H1 (cell line): Measurements from ENCODE around the gene HMG20A. TPM values are rescaled to one million over a fixed set of nuclear protein-coding genes. Genes with fewer than 3 reads are reported as not detected.

ENCODE experiments used
- CTCF ChIA-PET: fragments of 300-600 bp; sonication (Branson Sonifier 250); formaldehyde crosslinking; loops from one replicate; lab custom pipeline; 2021; ENCODE audit not compliant: partially characterized antibody; lab: Charles Lee
- POLR2A ChIA-PET: fragments of 300-600 bp; sonication (Branson Sonifier 250); formaldehyde crosslinking; loops from one replicate; lab custom pipeline; 2021; ENCODE audit warnings: inconsistent platforms; ENCODE audit not compliant: partially characterized antibody; lab: Charles Lee
- DNase-seq, 2 experiments: peaks; one replicate each; pipeline versions ENCODE4 v3.0.0 to v3.0.0-alpha.2; 2010 to 2022; ENCODE audit warnings: low spot score in 2 of 2, low read depth in 1 of 2, mixed read lengths in 1 of 2
- FAIRE-seq: peaks from 2 replicates; lab custom pipeline; 2011; peaks lifted over from hg19 to GRCh38; lab: Jason Lieb, UNC
- H2AFZ ChIP-seq: 2 replicates; pipeline ENCODE4 v1.8.1; 2012; ENCODE audit warnings: low read length, inconsistent platforms
- H2AK5ac ChIP-seq: 2 replicates; pipeline ENCODE4 v1.6.1; 2013; ENCODE audit warnings: low read depth, low read length
- H2BK120ac ChIP-seq: replicated peaks from 2 replicates; pipeline ENCODE3; 2013; ENCODE audit warnings: low read depth, low read length, inconsistent platforms
- H2BK12ac ChIP-seq: 2 replicates; pipeline ENCODE4 v1.6.1; 2013; ENCODE audit warnings: low read depth, low read length
- H2BK15ac ChIP-seq: 2 replicates; pipeline ENCODE4 v1.6.1; 2013; ENCODE audit warnings: low read length
- H2BK20ac ChIP-seq: 2 replicates; pipeline ENCODE4 v1.6.1; 2013; ENCODE audit warnings: low read length
- H2BK5ac ChIP-seq: 2 replicates; pipeline ENCODE4 v1.6.1; 2013; ENCODE audit warnings: low read depth, low read length
- H3K14ac ChIP-seq: 2 replicates; pipeline ENCODE4 v1.6.1; 2013; ENCODE audit warnings: inconsistent platforms; ENCODE audit not compliant: insufficient read length
- H3K18ac ChIP-seq: 2 replicates; pipeline ENCODE4 v1.6.1; 2013; ENCODE audit warnings: low read length; ENCODE audit errors: extremely low read depth
- H3K23ac ChIP-seq: 2 replicates; pipeline ENCODE4 v1.6.1; 2013; ENCODE audit warnings: inconsistent platforms; ENCODE audit not compliant: insufficient read length
- H3K23me2 ChIP-seq: 2 replicates; pipeline ENCODE4 v1.6.1; 2013; ENCODE audit warnings: low read depth, low read length
- H3K27ac ChIP-seq: 2 replicates; pipeline ENCODE4 v1.6.1; 2011; ENCODE audit warnings: low read depth, low read length, inconsistent platforms
- H3K27me3 ChIP-seq, 4 experiments: replicated peaks in 1 of 4; 1 replicate in 1 of 4; 2 replicates in 3 of 4; pipeline versions ENCODE4 v1.6.1 to v1.8.1; 2011 to 2013; ENCODE audit warnings: low read length in 3 of 4, mild to moderate bottlenecking in 3 of 4, inconsistent platforms in 2 of 4, mixed read lengths in 2 of 4, moderate library complexity in 1 of 4; ENCODE audit not compliant: control insufficient read depth in 3 of 4, insufficient read depth in 3 of 4; ENCODE audit errors: extremely low read depth in 1 of 4
- H3K36me3 ChIP-seq, 4 experiments: 2 replicates each; pipeline versions ENCODE4 v1.6.1 to v1.8.1; 2011 to 2013; ENCODE audit warnings: mild to moderate bottlenecking in 4 of 4, low read length in 3 of 4, moderate library complexity in 2 of 4, control low read depth in 1 of 4, inconsistent platforms in 1 of 4; ENCODE audit not compliant: insufficient read depth in 4 of 4, control insufficient read depth in 2 of 4
- H3K4ac ChIP-seq: replicated peaks from 2 replicates; pipeline ENCODE3; 2013; ENCODE audit warnings: low read length, low read depth, mixed read lengths, inconsistent platforms; ENCODE audit not compliant: insufficient read length
- H3K4me1 ChIP-seq, 4 experiments: replicated peaks in 1 of 4; 1 replicate in 1 of 4; 2 replicates in 3 of 4; pipeline versions ENCODE4 v1.6.1 to v1.8.1; 2011 to 2013; ENCODE audit warnings: low read length in 3 of 4, inconsistent platforms in 2 of 4, mixed read lengths in 1 of 4; ENCODE audit not compliant: insufficient read depth in 4 of 4, control insufficient read depth in 3 of 4
- H3K4me2 ChIP-seq, 2 experiments: 2 replicates each; pipeline versions ENCODE4 v1.6.1 to v1.8.1; 2011 to 2013; ENCODE audit warnings: low read depth in 2 of 2, low read length in 2 of 2, control low read depth in 1 of 2, inconsistent platforms in 1 of 2, mild to moderate bottlenecking in 1 of 2; ENCODE audit not compliant: insufficient read depth in 1 of 2
- H3K4me3 ChIP-seq, 4 experiments: fragments of 200-600, 300-600 bp in 1 of 4; sonication (generic), shearing (Covaris generic), sonication (Bioruptor Twin) in 1 of 4; 2 replicates each; pipeline versions ENCODE4 v1.5.1 to v1.8.1; 2011 to 2016; ENCODE audit warnings: low read length in 4 of 4, low read depth in 3 of 4, control low read depth in 2 of 4, inconsistent platforms in 2 of 4, mild to moderate bottlenecking in 2 of 4, mixed read lengths in 1 of 4, moderate library complexity in 1 of 4; ENCODE audit not compliant: insufficient read depth in 2 of 4; ENCODE audit errors: extremely low read depth in 1 of 4
- H3K56ac ChIP-seq: replicated peaks from 2 replicates; pipeline ENCODE3; 2013; ENCODE audit warnings: low read depth, mild to moderate bottlenecking, mixed read lengths, low read length, inconsistent platforms; ENCODE audit not compliant: insufficient read length
- H3K79me1 ChIP-seq: 2 replicates; pipeline ENCODE4 v1.6.1; 2013; ENCODE audit warnings: low read depth, low read length, control low read depth
- H3K79me2 ChIP-seq, 2 experiments: 2 replicates each; pipeline versions ENCODE4 v1.6.1 to v1.8.1; 2012 to 2013; ENCODE audit warnings: low read length in 2 of 2, mild to moderate bottlenecking in 2 of 2, inconsistent platforms in 1 of 2; ENCODE audit not compliant: insufficient read depth in 2 of 2, control insufficient read depth in 1 of 2
- H3K9ac ChIP-seq, 4 experiments: replicated peaks in 1 of 4; 1 replicate in 1 of 4; 2 replicates in 3 of 4; pipeline versions ENCODE4 v1.6.1 to v1.8.1; 2011 to 2013; ENCODE audit warnings: low read depth in 3 of 4, low read length in 3 of 4, control low read depth in 2 of 4, mild to moderate bottlenecking in 2 of 4, moderate library complexity in 2 of 4, inconsistent platforms in 1 of 4; ENCODE audit errors: extremely low read depth in 1 of 4
- H3K9me3 ChIP-seq, 2 experiments: 2 replicates each; pipeline versions ENCODE4 v1.6.1 to v1.8.1; 2012 to 2013; ENCODE audit warnings: mild to moderate bottlenecking in 2 of 2, moderate library complexity in 2 of 2, control low read depth in 1 of 2, inconsistent platforms in 1 of 2, low read depth in 1 of 2, low read length in 1 of 2, mixed read lengths in 1 of 2; ENCODE audit not compliant: insufficient read depth in 2 of 2
- H4K20me1 ChIP-seq, 2 experiments: replicated peaks in 1 of 2; 2 replicates each; pipeline versions ENCODE3 to v1.8.1; 2011 to 2013; ENCODE audit warnings: inconsistent platforms in 2 of 2, low read length in 2 of 2, mild to moderate bottlenecking in 1 of 2; ENCODE audit not compliant: insufficient read depth in 2 of 2, control insufficient read depth in 1 of 2
- H4K5ac ChIP-seq: 2 replicates; pipeline ENCODE4 v1.6.1; 2013; ENCODE audit warnings: low read length, low read depth, mixed read lengths, inconsistent platforms; ENCODE audit not compliant: insufficient read length
- H4K8ac ChIP-seq: 2 replicates; pipeline ENCODE4 v1.8.0; 2013; ENCODE audit warnings: mild to moderate bottlenecking, moderate library complexity, low read length, inconsistent platforms; ENCODE audit not compliant: insufficient read depth; ENCODE audit errors: extremely low read depth
- H4K91ac ChIP-seq: replicated peaks from 2 replicates; pipeline ENCODE3; 2013; ENCODE audit warnings: low read length, mixed read lengths, inconsistent platforms; ENCODE audit not compliant: insufficient read length
- ATF2 ChIP-seq: IDR thresholded peaks from 2 replicates; pipeline ENCODE4 v1.6.1; 2012; ENCODE audit warnings: low read length, inconsistent platforms
- HDAC2 ChIP-seq, 2 experiments: fragments of 300-600 bp in 1 of 2; sonication (generic) in 1 of 2; IDR thresholded peaks; 2 replicates each; pipeline ENCODE4 v1.6.1; 2011 to 2012; ENCODE audit warnings: low read depth in 2 of 2, low read length in 2 of 2, mild to moderate bottlenecking in 2 of 2, moderate library complexity in 2 of 2, borderline replicate concordance in 1 of 2, inconsistent platforms in 1 of 2
- NRF1 ChIP-seq: IDR thresholded peaks from 2 replicates; pipeline ENCODE4 v1.6.1; 2011; ENCODE audit warnings: mild to moderate bottlenecking, low read depth, low read length, improper control_type of control experiment
- SIRT6 ChIP-seq: IDR thresholded peaks from one replicate; pipeline ENCODE4 v1.7.1; 2012; ENCODE audit warnings: low read length, inconsistent platforms
- TBP ChIP-seq: IDR thresholded peaks from 2 replicates; pipeline ENCODE4 v1.6.1; 2011; ENCODE audit warnings: low read depth, low read length, improper control_type of control experiment
- WGBS, 2 experiments: shearing (Covaris generic) in 1 of 2; methylation state at CpG; one replicate each; pipeline versions ENCODE4 v1.1.6 to v1.1.7; 2013 to 2015; ENCODE audit warnings: low lambda C conversion rate in 2 of 2, mixed read lengths in 2 of 2, inconsistent platforms in 1 of 2, low coverage in 1 of 2, missing lambda C conversion rate in 1 of 2; ENCODE audit not compliant: insufficient replicate concordance in 2 of 2, insufficient coverage in 1 of 2, insufficient read length in 1 of 2; ENCODE audit errors: extremely low coverage in 1 of 2, missing lambda C conversion rate in 1 of 2; 5-methylcytosine and 5-hydroxymethylcytosine counted together
- polyA plus RNA-seq, 7 experiments: library from polyadenylated mRNA; depleted of rRNA in 3 of 7; stranded (reverse) in 5 of 7; unstranded in 2 of 7; fragments of >200 nt in 5 of 7; fragments of 200-250 nt in 2 of 7; gene quantifications; 1 replicate in 5 of 7; 2 replicates in 1 of 7; 4 replicates in 1 of 7; pipeline versions ENCODE4 v1.2.1 to v1.2.3, GENCODE V29; 2011 to 2013; ENCODE audit warnings: missing spikeins in 2 of 7, mixed read lengths in 2 of 7
- total RNA-seq: library from RNA; stranded (reverse); fragmentation: NEBNext Ultra II Directional; extraction: Animal tissue kit (Norgen Biotek cat#: 25700); gene quantifications from 2 replicates; pipeline ENCODE4 v1.2.1, GENCODE V29; 2021

The HMG20A gene
- total and polyA plus RNA-seq, 2 of the 8 experiments (the other 6 are each of a cell fraction or from before 2014, with no cell fraction given): 52.1 to 59.7 TPM

GRCh38 chr15:77507911-77508310, 87.2 kb downstream of the HMG20A start:
- Histone ChIP-seq H3K56ac (no peak overlapping the region), H4K8ac (no peak overlapping the region), H2AK5ac (no peak overlapping the region), H3K27ac (no peak overlapping the region), H3K4me2 (no peak overlapping the region), H3K9ac (no peak overlapping the region), H3K79me1 (no peaks in the 10 kb centered on the region), H4K20me1 (no peaks in the 10 kb centered on the region), H3K9me3 (no peaks in the 10 kb centered on the region), H4K91ac (peak overlapping the region; percentile 83), H2AFZ (no peak overlapping the region), H2BK20ac (peak overlapping the region; percentile 27; the same call in 1 of the 2 replicates), H3K18ac (peak overlapping the region; percentile 19), H3K4me1 (peaks cover 16 to 32% (median 27%) of the 10 kb centered on the region in 4 experiments), H3K23ac (no peak overlapping the region), H4K5ac (no peak overlapping the region), H2BK12ac (peak overlapping the region; percentile 10; the same call in 1 of the 2 replicates), H3K27me3 (no peaks in the 10 kb centered on the region), H3K4me3 (no peak overlapping the region), H3K36me3 (no peaks in the 10 kb centered on the region), H2BK15ac (peak overlapping the region; percentile 7), H2BK120ac (no peak overlapping the region), H2BK5ac (peak overlapping the region; percentile 36; the same call in 1 of the 2 replicates), H3K14ac (no peak overlapping the region), H3K4ac (no peak overlapping the region), H3K23me2 (no peaks in the 10 kb centered on the region; the same call in 1 of the 2 replicates), H3K79me2 (no peaks in the 10 kb centered on the region)
- DNase-seq: no peak
- POLR2A ChIA-PET: interaction anchor here (0.6 to 3.9 kb wide), 5 partner anchors 10 to 403 kb away, joined by 3 to 39 read pairs (median 3); no protein-coding TSS in a partner anchor
- FAIRE-seq: no peak
- CTCF ChIA-PET: interaction anchor here (0.6 to 7.7 kb wide), 9 partner anchors 10 to 389 kb away, joined by 3 to 72 read pairs (median 10); no protein-coding TSS in a partner anchor
- TF ChIP-seq SIRT6 (no peak), HDAC2 (IDR thresholded peaks at IDR 0.05; ENCODE audit: borderline replicate concordance in 1 of 2, low read depth in 2 of 2, low read length in 2 of 2) (no peak), NRF1 (no peak), TBP (no peak), ATF2 (no peak)
- WGBS, 2 experiments: 84% methylated on average over 6 of the region's 6 CpGs; no CpG with 5 or more reads in 1 of the 2 experiments
